LNCaP clone FGC (cell line): Measurements from ENCODE around the gene IFT25.

Source experiments
- DNase-seq: peaks from one replicate; pipeline ENCODE4 v3.0.0-alpha.2; 2011; ENCODE audit warnings: low read depth
- H3K4me3 ChIP-seq: 2 replicates; pipeline ENCODE4 v1.5.1; 2011; ENCODE audit warnings: mild to moderate bottlenecking, low read depth, low read length, control low read depth
- TF ChIP-seq, protein P1 (sequence below): IDR thresholded peaks from 2 replicates; pipeline ENCODE4 v1.5.1; 2012; ENCODE audit warnings: mild to moderate bottlenecking; ENCODE audit not compliant: control insufficient read depth, insufficient read depth; ENCODE audit errors: extremely low read depth

IFT25 gene

DNA sequence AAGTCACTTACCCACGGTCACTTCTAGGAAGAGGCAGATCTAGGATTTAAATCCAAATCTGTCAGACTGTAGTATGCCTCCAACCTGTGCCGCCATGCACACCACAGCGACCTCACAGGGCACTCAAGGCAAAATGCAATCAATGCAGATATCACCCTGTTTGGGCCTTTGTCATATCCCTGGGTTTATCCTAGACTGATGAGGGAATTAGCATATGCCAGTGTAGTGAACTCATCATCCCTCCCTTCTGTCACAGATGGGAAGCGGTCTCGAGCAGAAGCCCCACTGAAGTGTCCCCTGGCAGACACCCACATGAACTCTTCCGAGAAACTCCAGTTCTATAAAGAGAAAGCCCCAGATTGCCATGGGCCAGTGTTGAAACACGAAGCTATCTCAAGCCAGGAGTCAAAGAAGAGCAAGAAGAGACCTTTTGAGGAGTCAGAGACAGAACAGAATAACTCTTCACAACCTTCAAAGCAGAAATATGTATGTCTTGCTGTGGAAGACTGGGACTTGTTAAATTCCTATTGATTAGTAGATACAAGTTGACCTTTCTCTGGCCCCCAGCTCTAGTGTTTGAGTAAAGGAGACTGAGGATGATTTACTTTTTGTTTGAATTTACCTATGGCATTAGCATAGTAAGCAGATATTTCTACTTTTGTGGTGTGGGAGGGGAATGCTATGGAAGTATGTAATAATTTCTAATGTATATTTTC is 22.1 kb upstream of the IFT25 start:
- no peak for DNase-seq
- no peak overlapping the region for H3K4me3 ChIP-seq
- TF ChIP-seq, protein P1, sequence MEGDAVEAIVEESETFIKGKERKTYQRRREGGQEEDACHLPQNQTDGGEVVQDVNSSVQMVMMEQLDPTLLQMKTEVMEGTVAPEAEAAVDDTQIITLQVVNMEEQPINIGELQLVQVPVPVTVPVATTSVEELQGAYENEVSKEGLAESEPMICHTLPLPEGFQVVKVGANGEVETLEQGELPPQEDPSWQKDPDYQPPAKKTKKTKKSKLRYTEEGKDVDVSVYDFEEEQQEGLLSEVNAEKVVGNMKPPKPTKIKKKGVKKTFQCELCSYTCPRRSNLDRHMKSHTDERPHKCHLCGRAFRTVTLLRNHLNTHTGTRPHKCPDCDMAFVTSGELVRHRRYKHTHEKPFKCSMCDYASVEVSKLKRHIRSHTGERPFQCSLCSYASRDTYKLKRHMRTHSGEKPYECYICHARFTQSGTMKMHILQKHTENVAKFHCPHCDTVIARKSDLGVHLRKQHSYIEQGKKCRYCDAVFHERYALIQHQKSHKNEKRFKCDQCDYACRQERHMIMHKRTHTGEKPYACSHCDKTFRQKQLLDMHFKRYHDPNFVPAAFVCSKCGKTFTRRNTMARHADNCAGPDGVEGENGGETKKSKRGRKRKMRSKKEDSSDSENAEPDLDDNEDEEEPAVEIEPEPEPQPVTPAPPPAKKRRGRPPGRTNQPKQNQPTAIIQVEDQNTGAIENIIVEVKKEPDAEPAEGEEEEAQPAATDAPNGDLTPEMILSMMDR: no peak

DNA sequence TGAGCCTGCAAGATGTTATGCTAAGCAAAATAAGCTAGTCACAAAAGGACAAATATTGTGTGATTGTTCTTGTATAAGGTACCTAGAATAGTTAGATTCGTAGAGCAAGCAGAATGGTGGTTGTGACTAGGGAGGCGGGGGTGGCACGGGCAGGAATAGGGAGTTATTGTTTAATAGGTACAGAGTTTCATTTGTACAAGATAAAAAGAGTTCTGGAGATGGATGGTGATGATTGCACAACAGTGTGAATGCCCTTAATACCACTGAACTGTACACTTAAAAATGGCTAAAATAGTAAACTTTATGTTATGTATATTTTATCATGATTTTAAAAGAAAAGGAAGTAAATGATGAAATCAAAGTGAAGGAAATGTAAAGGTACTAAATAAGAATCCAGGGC is 21.3 kb upstream of the IFT25 start:
- no peak for DNase-seq
- H3K4me3 ChIP-seq: no peak overlapping the region
- TF ChIP-seq, protein P1: no peak

DNA sequence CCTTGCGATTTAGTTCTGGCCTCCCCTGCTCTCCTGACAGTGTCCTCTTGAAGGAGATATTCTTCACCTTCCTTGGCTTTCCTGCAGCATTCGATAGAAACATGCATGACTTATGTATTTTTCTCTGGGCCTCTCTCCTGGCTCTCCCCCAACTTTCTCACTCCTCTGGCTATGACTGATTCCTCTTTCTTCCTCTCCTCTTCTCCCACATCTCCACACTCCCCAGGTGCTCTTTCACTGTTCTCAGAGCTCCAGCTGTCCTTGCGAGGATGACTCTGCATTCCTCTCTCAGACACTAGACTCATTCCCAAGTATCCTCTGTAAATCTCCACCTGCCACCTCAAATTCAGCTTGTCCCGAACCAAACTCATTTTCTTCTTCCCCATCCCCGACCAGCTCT is 18.6 kb upstream of the IFT25 start:
- no peak for DNase-seq
- no peak overlapping the region for H3K4me3 ChIP-seq
- TF ChIP-seq, protein P1: no peak

DNA sequence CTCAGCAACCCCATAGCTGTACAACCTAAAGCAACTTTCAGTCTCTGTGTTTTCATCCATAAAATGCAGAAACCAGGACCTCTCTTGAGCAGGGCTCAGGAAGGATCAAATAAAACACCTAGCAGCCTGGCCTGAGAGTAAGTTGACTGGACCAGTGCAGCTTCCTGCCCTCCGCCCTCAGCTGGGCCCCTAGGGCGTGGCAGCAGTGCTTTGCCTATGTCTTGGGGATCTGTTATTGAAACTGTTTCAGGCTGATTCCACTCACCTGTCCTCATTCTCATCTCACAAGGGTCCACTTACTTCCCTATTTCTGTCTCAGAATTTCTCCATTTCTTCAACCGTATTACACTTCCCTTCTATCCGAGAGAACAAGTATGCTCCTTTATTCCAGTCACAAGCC is 18.0 kb upstream of the IFT25 start:
- DNase-seq: no peak
- TF ChIP-seq, protein P1: no peak
- H3K4me3 ChIP-seq: no peak overlapping the region

DNA sequence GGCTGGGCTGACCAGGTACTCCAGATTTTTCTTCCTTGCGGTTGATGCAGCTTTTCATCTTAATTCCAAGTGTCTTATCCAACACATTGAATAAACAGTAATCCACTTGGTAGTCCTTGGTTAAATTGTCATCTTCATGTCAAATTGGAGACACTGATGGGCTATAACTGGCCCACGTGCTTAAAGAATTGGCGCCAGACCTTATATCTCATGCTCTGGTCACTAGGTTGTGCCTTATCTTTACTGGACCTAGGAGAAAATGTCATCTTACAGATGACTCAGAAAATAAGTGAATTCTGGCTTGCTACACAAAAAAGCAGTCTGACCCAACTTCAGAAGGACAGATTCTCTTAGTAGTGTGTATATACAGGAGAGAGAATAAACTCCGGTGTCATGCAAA is 16.9 kb upstream of the IFT25 start:
- TF ChIP-seq, protein P1: no peak
- H3K4me3 ChIP-seq: no peak overlapping the region
- DNase-seq: no peak

DNA sequence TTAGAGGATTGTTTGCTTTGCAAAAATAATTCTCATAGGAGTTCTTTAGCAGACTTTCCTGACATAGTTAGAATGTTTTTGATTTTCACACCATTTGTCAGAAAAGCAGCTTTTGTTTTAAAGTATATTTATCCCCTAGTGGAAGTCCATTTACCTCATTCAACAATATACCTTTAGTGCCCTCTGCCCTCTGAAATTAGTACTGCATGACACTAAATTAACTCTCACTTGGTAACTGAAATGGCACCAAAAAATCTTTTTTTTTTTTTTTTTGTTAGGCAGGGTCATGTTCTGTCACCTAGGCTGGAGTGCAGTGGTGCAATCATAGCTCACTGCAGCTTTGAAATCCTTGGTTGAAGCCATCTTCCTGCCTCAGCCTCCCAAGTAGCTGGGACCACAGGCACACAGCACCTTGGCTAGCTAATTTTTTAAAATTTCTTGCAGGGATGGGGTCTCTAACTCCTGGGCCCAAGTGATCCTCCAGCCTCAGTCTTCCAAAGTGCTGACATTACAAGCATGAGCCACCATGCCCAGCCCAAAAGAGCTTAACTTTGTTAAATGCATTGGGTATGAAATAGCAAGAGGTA is 14.3 kb upstream of the IFT25 start:
- TF ChIP-seq, protein P1: peak; percentile 71
- DNase-seq: no peak
- H3K4me3 ChIP-seq: no peak overlapping the region
